SK-N-MC (cell line): ENCODE results near the gene STX16.

Experiments
- EZH2 ChIP-seq: fragments of 200-600 bp; sonication (generic); IDR thresholded peaks from one replicate; pipeline ENCODE4 v1.6.1; 2017; ENCODE audit warnings: antibody characterized with exemption
- FOXP2 ChIP-seq: optimal IDR thresholded peaks from 2 replicates; pipeline ENCODE3; 2011; ENCODE audit warnings: mild to moderate bottlenecking, moderate library complexity; ENCODE audit not compliant: insufficient read depth; ENCODE audit errors: extremely low read length, control extremely low read depth
- POLR2AphosphoS5 ChIP-seq: IDR thresholded peaks from 2 replicates; pipeline ENCODE4 v1.6.1; 2012; ENCODE audit warnings: mild to moderate bottlenecking, low read depth, low read length, borderline replicate concordance

GRCh38 chr20:58629215-58629580 is 21.9 kb upstream of the STX16 start:
- TF ChIP-seq EZH2 (no peak), POLR2AphosphoS5 (no peak), FOXP2 (no peak)
